Osteoblast (primary cell): ENCODE data around the gene CCDC3. TPM values are rescaled to one million over a fixed set of nuclear protein-coding genes. Genes with fewer than 3 reads are reported as not detected.
"Not testable (repeated sequence)": the region's sequence is repeated elsewhere in the genome, so short reads cannot be mapped to it uniquely, and the experiment has no call there.

ENCODE experiments used
- DNase-seq: peaks from one replicate; pipeline ENCODE4 v3.0.0; 2011; ENCODE audit warnings: low spot score, mixed read lengths; ENCODE audit not compliant: insufficient read length; ENCODE audit errors: missing footprints
- H2AFZ ChIP-seq: 2 replicates; pipeline ENCODE4 v1.6.0; 2011; ENCODE audit warnings: mild to moderate bottlenecking, low read length
- H3K27ac ChIP-seq: 2 replicates; pipeline ENCODE4 v1.5.1; 2011; ENCODE audit warnings: mild to moderate bottlenecking, low read depth, low read length, moderate library complexity
- H3K27me3 ChIP-seq: 2 replicates; pipeline ENCODE4 v1.6.0; 2012; ENCODE audit warnings: mild to moderate bottlenecking, control low read depth, inconsistent platforms, low read length, moderate library complexity; ENCODE audit not compliant: insufficient read depth
- H3K36me3 ChIP-seq: 2 replicates; pipeline ENCODE4 v1.5.1; 2011; ENCODE audit warnings: mild to moderate bottlenecking, low read length, control low read depth, moderate library complexity; ENCODE audit not compliant: insufficient read depth
- H3K4me1 ChIP-seq: 2 replicates; pipeline ENCODE4 v1.5.1; 2011; ENCODE audit warnings: mild to moderate bottlenecking, low read length, control low read depth, moderate library complexity; ENCODE audit not compliant: insufficient read depth
- H3K4me2 ChIP-seq: 2 replicates; pipeline ENCODE4 v1.6.0; 2011; ENCODE audit warnings: mild to moderate bottlenecking, low read length; ENCODE audit not compliant: insufficient read depth
- H3K4me3 ChIP-seq: fragments of 200-600 bp; sonication (generic); 3 replicates; pipeline ENCODE4 v1.5.1; 2012; ENCODE audit warnings: mild to moderate bottlenecking, low read length, inconsistent platforms; ENCODE audit not compliant: insufficient read depth
- H3K79me2 ChIP-seq: 2 replicates; pipeline ENCODE4 v1.6.0; 2012; ENCODE audit warnings: mild to moderate bottlenecking, low read length, control low read depth, inconsistent platforms; ENCODE audit not compliant: insufficient read depth
- H3K9me3 ChIP-seq: 2 replicates; pipeline ENCODE4 v1.5.1; 2011; ENCODE audit warnings: low read depth, low read length, control low read depth
- H4K20me1 ChIP-seq: 2 replicates; pipeline ENCODE4 v1.6.0; 2012; ENCODE audit warnings: mild to moderate bottlenecking, low read length, control low read depth; ENCODE audit not compliant: insufficient read depth
- total RNA-seq: library from RNA; depleted of rRNA; stranded (reverse); fragments of >200 nt; gene quantifications from 2 replicates; pipeline ENCODE4 v1.2.3, GENCODE V29; 2012
- TF ChIP-seq, protein P1 (sequence below): IDR thresholded peaks from 2 replicates; pipeline ENCODE4 v1.5.1; 2011; ENCODE audit warnings: mild to moderate bottlenecking, low read depth, low read length, moderate library complexity; ENCODE audit errors: extremely low read depth

The CCDC3 gene
- total RNA-seq, 1 donor, result 0.72 TPM

DNA sequence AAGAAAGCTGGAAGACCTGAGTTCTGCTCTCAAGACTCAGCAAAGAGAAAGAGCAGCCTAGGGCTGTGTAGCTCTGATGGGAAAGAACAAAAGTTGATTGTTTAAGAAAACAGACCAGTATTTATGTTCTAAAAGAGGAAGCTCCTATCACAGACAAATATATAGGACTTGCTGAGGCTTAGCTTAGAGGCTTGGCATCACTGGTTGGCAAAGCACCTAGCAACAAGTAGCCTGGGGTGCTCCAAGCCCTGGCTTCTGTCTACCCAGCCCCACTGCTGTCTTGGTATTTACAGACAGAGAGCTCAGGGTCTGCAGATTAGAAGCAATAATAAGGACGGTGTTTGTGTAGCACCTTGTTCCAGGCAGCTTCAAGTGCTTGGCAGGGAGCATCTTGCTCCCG is 36.9 kb upstream of the CCDC3 start:
- no peak for DNase-seq
- no peaks in the 10 kb centered on the region for H3K4me1 ChIP-seq
- no peak overlapping the region for H2AFZ ChIP-seq
- no peaks in the 10 kb centered on the region for H3K9me3 ChIP-seq
- no peaks in the 10 kb centered on the region for H4K20me1 ChIP-seq
- H3K36me3 ChIP-seq, result no peaks in the 10 kb centered on the region
- H3K27me3 ChIP-seq, result no peaks in the 10 kb centered on the region
- no peak overlapping the region for H3K4me3 ChIP-seq
- TF ChIP-seq, protein P1, sequence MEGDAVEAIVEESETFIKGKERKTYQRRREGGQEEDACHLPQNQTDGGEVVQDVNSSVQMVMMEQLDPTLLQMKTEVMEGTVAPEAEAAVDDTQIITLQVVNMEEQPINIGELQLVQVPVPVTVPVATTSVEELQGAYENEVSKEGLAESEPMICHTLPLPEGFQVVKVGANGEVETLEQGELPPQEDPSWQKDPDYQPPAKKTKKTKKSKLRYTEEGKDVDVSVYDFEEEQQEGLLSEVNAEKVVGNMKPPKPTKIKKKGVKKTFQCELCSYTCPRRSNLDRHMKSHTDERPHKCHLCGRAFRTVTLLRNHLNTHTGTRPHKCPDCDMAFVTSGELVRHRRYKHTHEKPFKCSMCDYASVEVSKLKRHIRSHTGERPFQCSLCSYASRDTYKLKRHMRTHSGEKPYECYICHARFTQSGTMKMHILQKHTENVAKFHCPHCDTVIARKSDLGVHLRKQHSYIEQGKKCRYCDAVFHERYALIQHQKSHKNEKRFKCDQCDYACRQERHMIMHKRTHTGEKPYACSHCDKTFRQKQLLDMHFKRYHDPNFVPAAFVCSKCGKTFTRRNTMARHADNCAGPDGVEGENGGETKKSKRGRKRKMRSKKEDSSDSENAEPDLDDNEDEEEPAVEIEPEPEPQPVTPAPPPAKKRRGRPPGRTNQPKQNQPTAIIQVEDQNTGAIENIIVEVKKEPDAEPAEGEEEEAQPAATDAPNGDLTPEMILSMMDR, result no peak
- no peaks in the 10 kb centered on the region for H3K79me2 ChIP-seq
- H3K4me2 ChIP-seq, result no peak overlapping the region
- no peak overlapping the region for H3K27ac ChIP-seq

DNA sequence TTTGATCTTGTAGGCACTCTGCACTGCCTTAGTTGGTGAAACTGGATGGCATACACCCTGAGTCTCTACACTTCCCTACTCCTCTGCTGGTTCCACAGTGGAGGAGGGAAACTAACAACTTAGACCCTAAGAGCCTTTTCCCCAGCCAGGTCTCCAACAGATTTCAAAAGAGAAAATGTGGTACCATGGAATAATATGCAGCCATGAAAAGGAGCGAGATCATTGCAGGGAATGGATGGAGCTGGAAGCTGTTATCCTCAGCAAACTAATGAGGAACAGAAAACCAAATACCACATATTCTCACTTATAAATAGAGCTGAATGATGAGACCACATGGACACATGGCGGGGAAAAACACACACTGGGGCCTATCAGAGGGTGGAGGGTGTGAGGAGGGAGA is 36.3 kb upstream of the CCDC3 start:
- H3K4me2 ChIP-seq, result no peak overlapping the region
- H3K9me3 ChIP-seq, result no peaks in the 10 kb centered on the region
- TF ChIP-seq, protein P1, result no peak

DNA sequence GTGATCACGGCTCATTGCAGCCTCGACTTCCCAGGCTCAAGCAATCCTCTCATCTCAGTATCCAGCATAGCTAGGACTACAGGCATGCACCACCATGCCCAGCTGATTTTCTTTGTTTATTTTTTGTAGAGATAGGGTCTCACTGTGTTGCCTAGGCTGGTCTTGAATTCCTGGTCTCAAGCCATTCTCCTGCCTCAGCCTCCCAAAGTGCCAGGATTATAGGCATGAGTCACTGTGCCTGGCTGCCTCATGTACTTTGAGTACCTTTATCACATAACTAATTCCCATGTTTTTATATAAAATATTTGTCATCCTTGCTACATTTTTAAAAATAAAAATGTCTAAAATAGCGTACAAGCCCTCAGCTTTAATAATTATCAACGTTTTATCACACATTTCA is 35.3 kb upstream of the CCDC3 start:
- TF ChIP-seq, protein P1, result no peak
- Histone ChIP-seq H3K9me3 (no peaks in the 10 kb centered on the region), H2AFZ (no peak overlapping the region), H3K27me3 (no peaks in the 10 kb centered on the region), H3K4me1 (no peaks in the 10 kb centered on the region), H3K79me2 (no peaks in the 10 kb centered on the region), H4K20me1 (no peaks in the 10 kb centered on the region), H3K36me3 (no peaks in the 10 kb centered on the region), H3K4me3 (no peak overlapping the region), H3K27ac (no peak overlapping the region), H3K4me2 (no peak overlapping the region)
- DNase-seq, result no peak

More for the DNA sequence above, 36.3 kb upstream of the CCDC3 start:
- H4K20me1 ChIP-seq, result no peaks in the 10 kb centered on the region
- no peak for DNase-seq
- no peaks in the 10 kb centered on the region for H3K79me2 ChIP-seq
- H3K36me3 ChIP-seq, result no peaks in the 10 kb centered on the region
- H3K4me3 ChIP-seq, result no peak overlapping the region
- H3K27me3 ChIP-seq, result no peaks in the 10 kb centered on the region
- H2AFZ ChIP-seq, result no peak overlapping the region
- no peaks in the 10 kb centered on the region for H3K4me1 ChIP-seq
- no peak overlapping the region for H3K27ac ChIP-seq

DNA sequence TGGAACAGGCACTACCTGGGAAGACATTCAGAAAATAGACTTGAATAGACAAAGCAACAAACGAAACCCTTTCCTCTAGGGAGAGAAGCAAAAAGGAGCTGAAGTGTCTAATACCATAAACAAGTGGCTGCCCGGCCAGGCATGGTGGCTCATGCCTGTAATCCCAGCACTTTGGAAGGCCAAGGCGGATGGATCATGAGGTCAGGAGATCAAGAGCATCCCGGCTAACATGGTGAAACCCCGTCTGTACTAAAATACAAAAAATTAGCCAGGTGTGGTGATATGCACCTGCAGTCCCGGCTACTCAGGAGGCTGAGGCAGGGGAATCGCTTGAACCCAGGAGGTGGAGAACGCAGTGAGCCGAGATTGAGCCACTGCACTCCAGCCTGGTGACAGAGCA is 34.2 kb upstream of the CCDC3 start:
- H3K79me2 ChIP-seq, DNase-seq: not testable (repeated sequence)

More for the DNA sequence above, 34.2 kb upstream of the CCDC3 start:
- H3K4me2 ChIP-seq, H3K4me3 ChIP-seq, H2AFZ ChIP-seq, H4K20me1 ChIP-seq, H3K27me3 ChIP-seq, H3K36me3 ChIP-seq, H3K27ac ChIP-seq, H3K4me1 ChIP-seq, H3K9me3 ChIP-seq: not testable (repeated sequence)
